GM12878 (cell line): ENCODE data around the gene CNTRL. TPM values are rescaled to one million over a fixed set of nuclear protein-coding genes. Genes with fewer than 3 reads are reported as not detected.

ENCODE experiments used
- ATAC-seq: fragments of 200-7000 bp; cut with Tn5 transposase; 3 replicates; pipeline ENCODE4 v1.9.1; 2020; ENCODE audit warnings: mild to moderate bottlenecking, moderate library complexity
- BruUV-seq: library from RNA; stranded (reverse); fragments of 400-500 nt; replicated peaks from 2 replicates; lab custom pipeline; 2021; lab: Mats Ljungman, UMichigan
- CTCF ChIA-PET: fragments of 300-600 bp; sonication (Branson Sonifier 250); formaldehyde crosslinking; extraction: SDS; loops from one replicate; lab custom pipeline; 2021; ENCODE audit warnings: inconsistent platforms; lab: Yijun Ruan, JAX
- POLR2A ChIA-PET: fragments of 350-600 bp; formaldehyde crosslinking; extraction: SDS; loops from one replicate; lab custom pipeline; 2021; ENCODE audit warnings: inconsistent platforms; lab: Charles Lee
- RAD21 ChIA-PET: fragments of 300-600 bp; sonication (Branson Sonifier 250); formaldehyde crosslinking; loops from one replicate; lab custom pipeline; 2023; ENCODE audit warnings: antibody characterized with exemption; ENCODE audit not compliant: unreplicated experiment; lab: Charles Lee
- SMC1A ChIA-PET: fragments of 300-600 bp; sonication (Branson Sonifier 250); formaldehyde crosslinking; loops from one replicate; lab custom pipeline; 2023; ENCODE audit not compliant: unreplicated experiment, uncharacterized antibody; lab: Charles Lee
- DNase-seq: peaks from one replicate; pipeline ENCODE4 v3.0.0-alpha.2; 2011; ENCODE audit warnings: low read depth, low spot score
- FAIRE-seq: peaks from 3 replicates; lab custom pipeline; 2011; peaks lifted over from hg19 to GRCh38; lab: Jason Lieb, UNC
- H2AFZ ChIP-seq: 2 replicates; pipeline ENCODE4 v1.6.0; 2011; ENCODE audit warnings: low read depth, low read length, control low read depth; ENCODE audit not compliant: control insufficient read depth
- H3K27ac ChIP-seq: 2 replicates; pipeline ENCODE4 v1.5.1; 2011; ENCODE audit warnings: control low read depth; ENCODE audit not compliant: control insufficient read depth, insufficient read depth
- H3K27me3 ChIP-seq, 2 experiments: replicated peaks in 1 of 2; 2 replicates each; pipeline versions ENCODE4 v1.6.0 to v1.6.1; 2011; ENCODE audit warnings: low read length in 1 of 2; ENCODE audit not compliant: control insufficient read depth in 2 of 2, insufficient read depth in 2 of 2
- H3K36me3 ChIP-seq, 2 experiments: 2 replicates each; pipeline ENCODE4 v1.5.1; 2011; ENCODE audit warnings: low read length in 1 of 2; ENCODE audit not compliant: control insufficient read depth in 2 of 2, insufficient read depth in 2 of 2
- H3K4me1 ChIP-seq: 2 replicates; pipeline ENCODE4 v1.6.1; 2011; ENCODE audit warnings: mild to moderate bottlenecking, low read length, moderate library complexity, mixed read lengths; ENCODE audit not compliant: control insufficient read depth, insufficient read depth
- H3K4me2 ChIP-seq: 2 replicates; pipeline ENCODE4 v1.6.0; 2011; ENCODE audit warnings: control low read depth; ENCODE audit not compliant: control insufficient read depth, insufficient read depth
- H3K4me3 ChIP-seq: fragments of 200-600 bp; sonication (generic); 2 replicates; pipeline ENCODE4 v1.5.1; 2016
- H3K79me2 ChIP-seq: 2 replicates; pipeline ENCODE4 v1.6.0; 2011; ENCODE audit warnings: low read length; ENCODE audit not compliant: control insufficient read depth, insufficient read depth
- H3K9ac ChIP-seq: 2 replicates; pipeline ENCODE4 v1.8.0; 2011; ENCODE audit warnings: low read length, control low read depth, mixed read lengths; ENCODE audit not compliant: control insufficient read depth, insufficient read depth
- H3K9me3 ChIP-seq: replicated peaks from 3 replicates; pipeline ENCODE4 v1.5.1; 2011; ENCODE audit warnings: mild to moderate bottlenecking, low read length; ENCODE audit not compliant: control insufficient read depth, insufficient read depth
- H4K20me1 ChIP-seq: 2 replicates; pipeline ENCODE4 v1.6.0; 2011; ENCODE audit not compliant: control insufficient read depth, insufficient read depth
- CEBPB ChIP-seq, 2 experiments: fragments of 150-350 bp in 1 of 2; IDR thresholded peaks; 2 replicates each; pipeline ENCODE4 v1.6.1; 2012 to 2014; ENCODE audit warnings: low read depth in 2 of 2, low read length in 2 of 2, borderline replicate concordance in 1 of 2, inconsistent platforms in 1 of 2
- JUND ChIP-seq: IDR thresholded peaks from 2 replicates; pipeline ENCODE4 v1.6.1; 2012; ENCODE audit warnings: low read depth, mild to moderate bottlenecking, low read length, improper control_type of control experiment, moderate library complexity
- MXI1 ChIP-seq: fragments of 150-350 bp; IDR thresholded peaks from 2 replicates; pipeline ENCODE4 v1.6.1; 2011; ENCODE audit warnings: low read depth, mild to moderate bottlenecking, inconsistent platforms, low read length, improper control_type of control experiment
- MYC ChIP-seq: IDR thresholded peaks from 2 replicates; pipeline ENCODE4 v1.6.1; 2011; ENCODE audit warnings: mild to moderate bottlenecking, low read length, moderate library complexity, inconsistent platforms; ENCODE audit not compliant: insufficient read depth, insufficient replicate concordance, insufficient read length, severe bottlenecking
- NKRF ChIP-seq: fragments of 450-650 bp; conservative IDR thresholded peaks from 2 replicates; pipeline ENCODE4 v1.6.1; 2017; ENCODE audit warnings: mild to moderate bottlenecking, moderate library complexity
- NR2F1 ChIP-seq: fragments of 450-650 bp; conservative IDR thresholded peaks from 2 replicates; pipeline ENCODE4 v1.6.1; 2017; ENCODE audit warnings: mild to moderate bottlenecking
- PAX5 ChIP-seq: IDR thresholded peaks from 2 replicates; pipeline ENCODE4 v1.6.1; 2011; ENCODE audit warnings: low read depth, low read length, borderline replicate concordance
- POU2F2 ChIP-seq: IDR thresholded peaks from 3 replicates; pipeline ENCODE4 v1.6.1; 2011; ENCODE audit warnings: low read depth, mild to moderate bottlenecking, low read length, borderline replicate concordance
- PRDM15 ChIP-seq: fragments of 450-650 bp; formaldehyde crosslinking; IDR thresholded peaks from 2 replicates; pipeline ENCODE4 v1.4.0; 2020; ENCODE audit warnings: mild to moderate bottlenecking, moderate library complexity
- WGBS: methylation state at CpG from one replicate; pipeline ENCODE4 v1.1.6; 2016; ENCODE audit warnings: low lambda C conversion rate; ENCODE audit not compliant: insufficient replicate concordance, insufficient coverage; ENCODE audit errors: missing lambda C conversion rate; 5-methylcytosine and 5-hydroxymethylcytosine counted together
- in situ Hi-C: fragments of 300-500 bp; cut with MboI; formaldehyde crosslinking; loops from 9 replicates; pipeline ENCODE4 v1.14.3; 2018; ENCODE audit warnings: mixed read lengths
- intact Hi-C: fragments of 100-400 bp; cut with micrococcal nuclease; formaldehyde crosslinking; loops from one replicate; pipeline ENCODE4 v1.14.2; 2022; ENCODE audit not compliant: unreplicated experiment
- polyA plus RNA-seq, 11 experiments: library from polyadenylated mRNA; depleted of rRNA in 4 of 11; unstranded in 6 of 11; stranded (reverse) in 5 of 11; fragments of >200 nt; fragmentation: Nextera tagmentation in 4 of 11; fragmentation: Illumina TruSeq in 1 of 11; extraction: Ambion mirVana in 4 of 11; extraction: Trizol in 1 of 11; gene quantifications; 1 replicate in 1 of 11; 2 replicates in 10 of 11; pipeline versions ENCODE4 v1.2.1 to v1.2.3, GENCODE V29; 2011 to 2016; ENCODE audit warnings: inconsistent platforms in 2 of 11, missing spikeins in 2 of 11, low read depth in 1 of 11
- total RNA-seq, 4 experiments: library from RNA; depleted of rRNA in 3 of 4; stranded (reverse); fragments of >200 nt in 3 of 4; fragmentation: Illumina TruSeq in 1 of 4; extraction: Trizol in 1 of 4; gene quantifications; 2 replicates each; pipeline versions ENCODE4 v1.2.1 to v1.2.3, GENCODE V29; 2013 to 2021

Gene CNTRL
- total and polyA plus RNA-seq, 10 of the 15 experiments (the other 5 are each of a cell fraction or from before 2014, with no cell fraction given), result 20.0 to 65.4 (median 38.8) TPM

GRCh38 chr9:121189660-121190059 lies 114.9 kb downstream of the CNTRL start:
- FAIRE-seq (no peak), DNase-seq (no peak), ATAC-seq (no peak)
- ChIA-PET RAD21 (no interaction called here), SMC1A (interaction anchor here (0.6 to 5.6 kb wide), 5 partner anchors 9 to 362 kb away, joined by 3 to 44 read pairs (median 3); no protein-coding TSS in a partner anchor), POLR2A (interaction anchor here (2.0 kb wide), 1 partner anchor 10 kb away, joined by 5 read pairs; no protein-coding TSS in a partner anchor), CTCF (interaction anchor here (1.4 to 1.7 kb wide), 2 partner anchors 10 to 15 kb away, joined by 4 read pairs; no protein-coding TSS in a partner anchor)
- no peak overlapping the region for H3K9ac ChIP-seq
- H3K36me3 ChIP-seq, result peaks cover 0 to 3% of the 10 kb centered on the region in 2 experiments; a peak in 2 of 4 replicates
- no TSS peak for BruUV-seq
- TF ChIP-seq NR2F1 (no peak), JUND (no peak), PAX5 (no peak), MYC (no peak), PRDM15 (CRISPR knock-in tag) (no peak), NKRF (no peak), POU2F2 (no peak), MXI1 (no peak), CEBPB (IDR thresholded peaks at IDR 0.05; ENCODE audit: borderline replicate concordance in 1 of 2, low read depth in 2 of 2, low read length in 2 of 2) (no peak)
- H3K27ac ChIP-seq, result no peak overlapping the region
- H3K4me3 ChIP-seq, result no peak overlapping the region
- WGBS, result 94% methylated on average over 3 of the region's 3 CpGs
- intact Hi-C loops (loop anchor here (5.0 kb wide), 1 partner anchor 67 kb away; no protein-coding TSS in a partner anchor), in situ Hi-C loops (no loop called here)
- no peak overlapping the region for H2AFZ ChIP-seq
- peaks cover 96% of the 10 kb centered on the region for H3K79me2 ChIP-seq
- no peaks in the 10 kb centered on the region for H3K9me3 ChIP-seq
- H3K4me1 ChIP-seq, result peaks cover 14% of the 10 kb centered on the region
- no peaks in the 10 kb centered on the region for H3K27me3 ChIP-seq
- H3K4me2 ChIP-seq, result no peak overlapping the region
- no peaks in the 10 kb centered on the region; the same call in 1 of the 2 replicates for H4K20me1 ChIP-seq
